C4-2B (cell line): ENCODE results near the gene ENAH.

Source experiments
- ZFX ChIP-seq: fragments of 450-650 bp; IDR thresholded peaks from 2 replicates; pipeline ENCODE4 v1.6.1; 2017
- TF ChIP-seq, protein P1 (sequence below): fragments of 450-650 bp; conservative IDR thresholded peaks from 2 replicates; pipeline ENCODE4 v1.5.1; 2017; ENCODE audit warnings: mild to moderate bottlenecking

DNA sequence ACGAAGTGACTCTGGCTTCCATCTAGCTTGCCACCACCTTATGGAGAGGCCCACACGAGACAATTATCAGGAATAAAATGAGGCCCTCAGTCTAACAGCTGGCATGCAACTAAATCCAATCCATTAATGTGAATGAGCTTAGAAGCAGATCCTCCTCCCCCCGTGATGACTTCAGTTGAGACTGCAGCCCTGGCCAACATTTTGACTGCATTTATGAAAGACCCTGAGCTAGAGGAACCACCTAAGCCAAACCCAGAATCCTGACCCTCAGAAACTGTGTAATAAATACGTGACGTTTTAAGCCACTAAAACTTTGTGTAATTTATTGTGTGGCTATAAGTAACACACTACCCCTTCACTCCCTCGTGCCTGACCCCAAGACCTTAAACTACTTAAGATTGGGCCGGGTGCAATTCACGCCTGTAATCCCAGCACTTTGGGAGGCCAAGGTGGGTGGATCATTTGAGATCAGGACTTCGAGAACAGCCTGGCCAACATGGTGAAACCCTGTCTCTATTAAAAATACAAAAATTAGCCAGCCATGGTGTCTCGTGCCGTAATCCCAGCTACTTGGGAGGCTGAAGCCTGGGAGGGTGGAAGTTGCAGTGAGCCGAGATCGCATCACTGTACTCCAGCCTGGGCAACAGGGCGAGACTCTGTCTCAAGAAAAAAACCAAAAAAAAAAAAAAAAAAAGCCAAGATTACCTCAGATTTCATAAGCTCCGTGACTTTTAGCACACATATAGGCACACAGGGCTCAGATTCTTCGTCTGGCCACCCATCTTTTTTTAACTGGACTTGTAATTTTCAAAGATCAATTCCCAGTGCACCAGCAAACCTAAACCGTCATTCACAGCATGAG is 72.5 kb downstream of the ENAH start:
- TF ChIP-seq, protein P1, sequence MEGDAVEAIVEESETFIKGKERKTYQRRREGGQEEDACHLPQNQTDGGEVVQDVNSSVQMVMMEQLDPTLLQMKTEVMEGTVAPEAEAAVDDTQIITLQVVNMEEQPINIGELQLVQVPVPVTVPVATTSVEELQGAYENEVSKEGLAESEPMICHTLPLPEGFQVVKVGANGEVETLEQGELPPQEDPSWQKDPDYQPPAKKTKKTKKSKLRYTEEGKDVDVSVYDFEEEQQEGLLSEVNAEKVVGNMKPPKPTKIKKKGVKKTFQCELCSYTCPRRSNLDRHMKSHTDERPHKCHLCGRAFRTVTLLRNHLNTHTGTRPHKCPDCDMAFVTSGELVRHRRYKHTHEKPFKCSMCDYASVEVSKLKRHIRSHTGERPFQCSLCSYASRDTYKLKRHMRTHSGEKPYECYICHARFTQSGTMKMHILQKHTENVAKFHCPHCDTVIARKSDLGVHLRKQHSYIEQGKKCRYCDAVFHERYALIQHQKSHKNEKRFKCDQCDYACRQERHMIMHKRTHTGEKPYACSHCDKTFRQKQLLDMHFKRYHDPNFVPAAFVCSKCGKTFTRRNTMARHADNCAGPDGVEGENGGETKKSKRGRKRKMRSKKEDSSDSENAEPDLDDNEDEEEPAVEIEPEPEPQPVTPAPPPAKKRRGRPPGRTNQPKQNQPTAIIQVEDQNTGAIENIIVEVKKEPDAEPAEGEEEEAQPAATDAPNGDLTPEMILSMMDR = no peak
- no peak for TF ChIP-seq ZFX
